GM18499 (cell line): ENCODE measurements around the gene RPS6KC1.
"Not testable (repeated sequence)": the region's sequence is repeated elsewhere in the genome, so short reads cannot be mapped to it uniquely, and the experiment has no call there.

Experiments used
- ATAC-seq: cut with Tn5 transposase; IDR thresholded peaks from one replicate; pipeline ENCODE4 v1.9.1; 2021; ENCODE audit warnings: moderate number of reproducible peaks; ENCODE audit not compliant: insufficient read depth, unreplicated experiment

RPS6KC1 gene, protein sequence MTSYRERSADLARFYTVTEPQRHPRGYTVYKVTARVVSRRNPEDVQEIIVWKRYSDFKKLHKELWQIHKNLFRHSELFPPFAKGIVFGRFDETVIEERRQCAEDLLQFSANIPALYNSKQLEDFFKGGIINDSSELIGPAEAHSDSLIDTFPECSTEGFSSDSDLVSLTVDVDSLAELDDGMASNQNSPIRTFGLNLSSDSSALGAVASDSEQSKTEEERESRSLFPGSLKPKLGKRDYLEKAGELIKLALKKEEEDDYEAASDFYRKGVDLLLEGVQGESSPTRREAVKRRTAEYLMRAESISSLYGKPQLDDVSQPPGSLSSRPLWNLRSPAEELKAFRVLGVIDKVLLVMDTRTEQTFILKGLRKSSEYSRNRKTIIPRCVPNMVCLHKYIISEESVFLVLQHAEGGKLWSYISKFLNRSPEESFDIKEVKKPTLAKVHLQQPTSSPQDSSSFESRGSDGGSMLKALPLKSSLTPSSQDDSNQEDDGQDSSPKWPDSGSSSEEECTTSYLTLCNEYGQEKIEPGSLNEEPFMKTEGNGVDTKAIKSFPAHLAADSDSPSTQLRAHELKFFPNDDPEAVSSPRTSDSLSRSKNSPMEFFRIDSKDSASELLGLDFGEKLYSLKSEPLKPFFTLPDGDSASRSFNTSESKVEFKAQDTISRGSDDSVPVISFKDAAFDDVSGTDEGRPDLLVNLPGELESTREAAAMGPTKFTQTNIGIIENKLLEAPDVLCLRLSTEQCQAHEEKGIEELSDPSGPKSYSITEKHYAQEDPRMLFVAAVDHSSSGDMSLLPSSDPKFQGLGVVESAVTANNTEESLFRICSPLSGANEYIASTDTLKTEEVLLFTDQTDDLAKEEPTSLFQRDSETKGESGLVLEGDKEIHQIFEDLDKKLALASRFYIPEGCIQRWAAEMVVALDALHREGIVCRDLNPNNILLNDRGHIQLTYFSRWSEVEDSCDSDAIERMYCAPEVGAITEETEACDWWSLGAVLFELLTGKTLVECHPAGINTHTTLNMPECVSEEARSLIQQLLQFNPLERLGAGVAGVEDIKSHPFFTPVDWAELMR

GRCh38 chr1:213051127-213051880 lies at the start of gene RPS6KC1:
RPS6KC1 (plus strand) TSS chr1:213051241; CDS start chr1:213051405, 164 bp downstream.
- ATAC-seq = peak; percentile 87

- no peak for ATAC-seq
Observed at GRCh38 chr1:213003256-213003655, 47.8 kb upstream of the RPS6KC1 start.

GRCh38 chr1:213008564-213008963 lies 42.5 kb upstream of the RPS6KC1 start:
- peak; percentile 75 for ATAC-seq

- no peak for ATAC-seq
Observed at GRCh38 chr1:213014642-213015041, 36.4 kb upstream of the RPS6KC1 start.

DNA sequence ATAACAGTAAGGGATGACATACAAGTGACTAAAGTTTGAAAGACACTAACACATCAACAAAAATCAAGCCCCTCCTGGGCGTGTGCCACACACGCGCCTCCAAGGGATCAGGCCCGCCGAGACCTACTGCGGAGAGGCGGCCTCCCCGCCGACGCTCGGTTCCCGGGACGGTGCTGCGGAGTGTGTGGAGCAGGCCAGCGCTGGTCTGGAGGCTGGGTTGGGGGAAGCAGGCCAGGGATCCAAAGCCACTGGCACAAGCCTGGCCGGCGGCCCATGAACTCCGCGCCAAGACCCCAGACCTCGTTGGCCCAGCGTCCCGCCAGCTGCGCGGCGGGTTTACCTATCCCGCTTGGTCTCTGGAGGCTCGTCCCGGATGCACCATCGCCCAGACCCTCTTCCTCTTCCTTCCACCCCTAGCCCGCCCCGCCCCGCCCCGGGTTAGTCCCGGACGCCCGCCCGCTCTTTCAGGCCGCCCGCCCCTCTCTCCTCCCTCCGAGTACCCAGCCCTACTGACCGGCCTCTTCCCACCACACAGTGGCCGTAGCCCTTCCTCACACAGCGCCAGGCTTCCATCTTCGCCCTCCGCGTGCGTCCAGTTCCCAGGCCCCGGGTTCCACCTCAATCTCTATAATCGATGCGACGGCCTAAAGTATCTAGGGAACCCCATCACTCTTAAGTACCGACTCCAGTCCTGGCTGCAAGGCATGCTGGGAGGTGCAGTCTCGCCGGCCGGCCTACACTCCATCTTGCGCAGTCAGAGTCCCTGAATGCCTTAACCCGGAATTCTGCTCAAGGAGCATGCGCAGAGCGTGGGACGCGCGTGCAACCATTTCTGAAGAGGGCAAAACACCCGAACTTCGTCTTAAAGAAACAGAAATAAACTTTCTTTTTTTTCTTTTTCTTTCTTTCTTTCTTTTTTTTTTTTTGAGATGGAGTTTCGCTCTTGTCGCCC lies 35.7 kb upstream of the RPS6KC1 start, which contains the start of gene ANGEL2:
Gene ANGEL2, minus strand, starts transcription at position 769 of the 952 bp plus-strand sequence. Its CDS starts 196 bp downstream, at position 573.
- ATAC-seq = peak; percentile 71

DNA sequence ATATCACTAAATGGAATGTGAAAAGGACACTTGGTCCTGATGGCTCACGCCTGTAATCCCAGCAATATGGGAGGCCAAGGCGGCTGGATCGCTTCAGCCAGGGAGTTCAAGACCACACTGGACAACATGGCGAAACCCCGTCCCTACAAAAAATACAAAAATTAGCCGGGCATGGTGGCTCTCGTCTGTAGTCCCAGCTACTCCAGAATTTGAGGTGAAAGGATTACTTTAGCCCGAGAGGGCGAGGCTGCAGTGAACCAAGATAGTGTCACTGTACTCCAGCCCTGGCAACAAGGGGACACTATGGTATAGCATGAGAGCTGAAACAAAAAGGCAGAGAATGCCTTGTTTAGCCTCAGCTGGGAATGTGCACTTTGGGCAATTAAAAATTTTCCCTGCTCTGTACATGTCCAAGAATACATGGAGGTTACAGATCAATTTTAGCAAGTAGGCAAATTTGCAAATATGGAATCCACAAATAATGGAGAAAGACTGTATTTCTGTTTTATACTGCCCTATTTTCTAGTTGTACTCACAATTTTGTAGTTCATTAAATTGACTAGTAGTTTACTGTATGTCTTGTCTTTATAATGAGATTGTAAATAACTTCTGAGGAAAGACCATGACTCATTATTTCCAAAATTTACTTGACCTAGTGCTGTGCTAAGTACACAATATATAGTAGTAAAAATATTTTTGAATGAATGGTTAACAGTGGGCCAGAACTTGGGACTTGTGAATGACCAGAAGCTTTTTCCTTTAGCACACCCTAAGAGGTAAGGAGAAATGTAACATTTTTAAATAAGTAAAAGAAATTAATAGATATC lies 33.4 kb upstream of the RPS6KC1 start:
- no peak for ATAC-seq

- ATAC-seq = no peak
Observed at GRCh38 chr1:213019450-213019849, 31.6 kb upstream of the RPS6KC1 start.

DNA sequence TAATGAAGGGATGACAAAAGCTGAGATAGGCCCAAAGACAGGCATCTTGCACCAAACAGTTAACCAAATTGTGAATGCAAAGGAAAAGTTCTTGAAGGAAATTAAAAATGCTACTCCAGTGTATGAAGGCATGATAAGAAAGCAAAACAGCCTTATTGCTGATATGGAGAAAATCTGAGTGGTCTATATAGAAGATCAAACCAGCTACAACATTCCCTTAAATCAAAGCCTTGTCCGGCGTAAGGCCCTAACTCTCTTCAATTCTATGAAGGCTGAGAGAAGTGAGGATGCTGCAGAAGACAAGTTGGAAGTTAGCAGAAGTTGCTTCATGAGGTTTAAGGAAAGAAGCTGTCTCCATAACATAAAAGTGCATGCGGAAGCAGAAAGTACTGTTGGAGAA lies 31.0 kb upstream of the RPS6KC1 start:
- ATAC-seq = no peak

DNA sequence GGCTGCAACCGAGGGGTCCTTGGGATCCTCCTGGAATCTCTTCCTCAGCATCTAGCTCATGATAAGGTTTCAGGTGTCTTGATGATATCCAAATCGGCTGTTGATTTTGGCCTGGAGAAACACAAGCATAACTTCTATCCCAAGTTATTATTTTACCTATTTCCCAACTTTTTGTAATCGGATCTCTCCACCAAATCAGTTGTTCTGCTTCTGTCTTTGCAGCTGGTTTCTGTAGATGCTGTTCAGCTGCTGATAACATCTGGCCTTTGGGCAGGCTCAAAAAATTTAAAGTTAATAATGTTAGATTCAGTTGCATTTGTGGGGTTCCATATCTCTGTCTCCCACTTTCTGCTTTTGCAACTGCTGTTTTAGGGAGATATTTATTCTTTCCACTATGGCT lies 24.0 kb upstream of the RPS6KC1 start:
- ATAC-seq = not testable (repeated sequence)

GRCh38 chr1:213032651-213033050 lies 18.4 kb upstream of the RPS6KC1 start:
- no peak for ATAC-seq

DNA sequence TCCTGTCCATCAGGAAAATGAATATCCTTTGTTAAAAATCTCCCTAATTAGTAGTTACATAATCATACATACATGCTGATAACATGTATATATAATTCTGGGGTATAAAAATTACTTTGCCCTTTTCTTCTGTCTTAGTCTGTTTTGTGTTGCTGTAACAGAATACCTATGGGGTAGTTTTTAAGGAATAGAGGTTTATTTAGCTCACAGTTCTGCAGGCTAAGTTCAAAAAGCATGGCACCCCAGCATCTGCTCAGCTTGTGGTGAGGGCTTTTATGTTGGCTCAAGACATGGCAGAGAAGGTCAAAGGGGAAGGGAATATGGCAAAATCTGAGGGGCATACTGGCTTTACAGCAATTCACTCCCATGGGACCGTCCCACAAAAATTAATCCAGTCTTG lies 16.3 kb upstream of the RPS6KC1 start:
- ATAC-seq = no peak

DNA sequence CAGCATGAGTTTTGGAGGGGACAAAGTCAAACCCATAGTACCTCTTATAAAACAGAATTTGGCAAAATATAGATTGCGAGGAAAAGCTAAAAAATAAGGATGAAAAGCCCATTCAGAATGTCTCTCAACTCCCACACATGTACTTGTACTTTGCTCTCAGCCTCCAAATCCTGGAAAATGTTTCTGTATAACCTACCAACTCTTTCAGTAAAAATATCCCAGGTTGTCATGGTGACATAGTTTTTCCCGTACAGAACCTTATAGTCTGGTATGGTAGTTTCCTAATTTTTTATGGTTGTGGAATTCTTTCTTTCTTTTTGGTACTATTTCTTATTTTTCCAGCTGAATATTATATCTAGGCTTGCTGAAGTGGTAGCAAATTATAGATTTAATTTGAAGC lies 15.5 kb upstream of the RPS6KC1 start:
- ATAC-seq = no peak

DNA sequence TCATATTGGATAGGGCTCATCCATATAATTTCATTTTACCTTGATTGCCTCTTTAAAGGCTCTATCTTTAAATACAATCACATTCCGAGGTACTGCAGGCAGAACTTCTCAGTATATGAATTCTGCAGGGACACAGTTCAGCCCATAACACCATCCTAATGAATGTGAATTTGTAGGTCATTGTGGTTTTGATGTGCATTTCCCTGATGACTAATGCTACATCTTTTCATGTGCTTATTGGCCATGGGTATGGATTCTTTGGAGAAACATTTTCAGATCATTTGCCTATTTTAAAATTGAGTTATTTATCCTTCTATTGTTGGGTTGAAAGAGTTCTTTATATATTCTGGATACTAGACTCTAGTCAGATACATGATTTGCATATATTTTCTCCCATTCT lies 9.6 kb upstream of the RPS6KC1 start:
- ATAC-seq = no peak

GRCh38 chr1:213045321-213046226 lies 5.5 kb upstream of the RPS6KC1 start:
- ATAC-seq = not testable (repeated sequence)

GRCh38 chr1:213049232-213049631 lies 1.8 kb upstream of the RPS6KC1 start:
- no peak for ATAC-seq

- ATAC-seq = peak; percentile 26
Observed at GRCh38 chr1:213050745-213051126, 305 bp upstream of the RPS6KC1 start.

DNA sequence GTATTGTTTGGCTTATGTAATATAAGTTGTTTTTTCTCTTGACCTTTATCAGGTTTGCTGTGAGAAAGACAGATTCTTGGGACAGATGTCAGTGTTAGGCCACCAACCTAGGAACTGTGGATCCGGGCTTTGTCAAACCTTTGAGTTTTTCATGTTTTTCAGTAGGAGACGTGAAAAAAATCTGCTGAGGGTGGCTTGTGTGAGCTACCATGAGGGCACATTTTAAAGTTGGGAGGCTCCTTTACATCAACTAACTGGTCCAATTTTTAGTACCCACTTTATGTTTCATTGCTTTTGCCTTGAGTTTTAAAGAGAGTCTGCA lies 801 bp downstream of the RPS6KC1 start:
- no peak for ATAC-seq
